GM12891 (cell line): ENCODE data around the gene CDH4.

ENCODE experiments used
- POLR2A ChIP-seq: IDR thresholded peaks from 2 replicates; pipeline ENCODE4 v1.6.1; 2011; ENCODE audit warnings: low read depth, low read length, control low read depth
- POLR2AphosphoS5 ChIP-seq: IDR thresholded peaks from 2 replicates; pipeline ENCODE4 v1.6.1; 2011; ENCODE audit warnings: low read depth, low read length, control low read depth
- SPI1 ChIP-seq: IDR thresholded peaks from 2 replicates; pipeline ENCODE4 v1.6.1; 2011; ENCODE audit warnings: low read depth, low read length, control low read depth
- TAF1 ChIP-seq: IDR thresholded peaks from 2 replicates; pipeline ENCODE4 v1.6.1; 2011; ENCODE audit warnings: low read depth, low read length, control low read depth

GRCh38 chr20:61768571-61769285 lies 516.7 kb downstream of the CDH4 start:
- TF ChIP-seq POLR2A: no peak
- TF ChIP-seq TAF1: no peak
- TF ChIP-seq SPI1: no peak
- TF ChIP-seq POLR2AphosphoS5: no peak
